LNCaP clone FGC (cell line): Measurements from ENCODE around the gene DYNLL1.
"Not testable (repeated sequence)": the region's sequence is repeated elsewhere in the genome, so short reads cannot be mapped to it uniquely, and the experiment has no call there.

ENCODE experiments used
- DNase-seq: peaks from one replicate; pipeline ENCODE4 v3.0.0-alpha.2; 2011; ENCODE audit warnings: low read depth
- H3K4me3 ChIP-seq: 2 replicates; pipeline ENCODE4 v1.5.1; 2011; ENCODE audit warnings: mild to moderate bottlenecking, low read depth, low read length, control low read depth
- TF ChIP-seq, protein P1 (sequence below): IDR thresholded peaks from 2 replicates; pipeline ENCODE4 v1.5.1; 2012; ENCODE audit warnings: mild to moderate bottlenecking; ENCODE audit not compliant: control insufficient read depth, insufficient read depth; ENCODE audit errors: extremely low read depth

Gene DYNLL1

DNA sequence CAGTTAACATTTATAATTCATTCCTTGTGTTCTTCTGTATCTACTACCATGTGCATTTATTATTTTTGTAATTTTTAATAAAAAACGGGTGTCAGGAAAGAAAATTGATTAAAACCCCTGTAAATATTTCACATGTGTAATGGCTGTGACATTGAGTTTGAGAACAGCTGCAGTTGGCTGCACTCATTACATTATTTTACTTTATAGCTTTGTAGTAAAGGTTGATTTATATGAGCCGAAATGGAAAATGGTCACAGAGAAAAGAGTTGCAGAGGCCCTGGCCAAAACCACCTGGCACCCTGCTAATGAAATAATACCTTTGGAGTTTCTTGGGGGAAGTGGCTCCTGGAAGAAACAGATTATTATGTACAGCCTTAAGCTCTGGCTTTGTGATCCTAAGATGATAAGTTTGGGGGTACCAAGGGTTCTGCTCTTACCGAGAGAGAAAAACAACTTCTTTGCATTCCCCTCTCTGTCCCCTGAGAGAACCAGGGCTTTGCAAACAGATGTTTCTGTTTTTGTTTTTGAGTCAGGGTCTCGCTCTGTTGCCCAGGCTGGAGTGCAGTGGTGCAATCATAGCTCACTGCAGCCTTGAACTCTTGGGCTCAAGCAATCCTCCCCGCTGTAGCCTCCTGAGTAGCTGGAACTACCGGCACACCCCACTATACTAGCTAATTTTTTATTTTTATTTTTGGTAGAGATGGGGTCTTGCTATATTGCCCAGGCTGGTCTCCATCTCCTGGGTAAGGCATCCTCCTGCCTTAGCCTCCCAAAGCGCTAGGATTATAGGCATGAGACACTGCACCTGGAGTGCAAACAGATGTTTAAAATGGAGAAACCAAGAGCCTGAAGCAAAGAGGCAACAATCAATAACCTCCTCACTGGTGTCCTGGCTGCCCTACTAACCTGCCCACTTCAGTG lies 9.7 kb upstream of the DYNLL1 start:
- DNase-seq: no peak
- no peak overlapping the region for H3K4me3 ChIP-seq
- TF ChIP-seq, protein P1, sequence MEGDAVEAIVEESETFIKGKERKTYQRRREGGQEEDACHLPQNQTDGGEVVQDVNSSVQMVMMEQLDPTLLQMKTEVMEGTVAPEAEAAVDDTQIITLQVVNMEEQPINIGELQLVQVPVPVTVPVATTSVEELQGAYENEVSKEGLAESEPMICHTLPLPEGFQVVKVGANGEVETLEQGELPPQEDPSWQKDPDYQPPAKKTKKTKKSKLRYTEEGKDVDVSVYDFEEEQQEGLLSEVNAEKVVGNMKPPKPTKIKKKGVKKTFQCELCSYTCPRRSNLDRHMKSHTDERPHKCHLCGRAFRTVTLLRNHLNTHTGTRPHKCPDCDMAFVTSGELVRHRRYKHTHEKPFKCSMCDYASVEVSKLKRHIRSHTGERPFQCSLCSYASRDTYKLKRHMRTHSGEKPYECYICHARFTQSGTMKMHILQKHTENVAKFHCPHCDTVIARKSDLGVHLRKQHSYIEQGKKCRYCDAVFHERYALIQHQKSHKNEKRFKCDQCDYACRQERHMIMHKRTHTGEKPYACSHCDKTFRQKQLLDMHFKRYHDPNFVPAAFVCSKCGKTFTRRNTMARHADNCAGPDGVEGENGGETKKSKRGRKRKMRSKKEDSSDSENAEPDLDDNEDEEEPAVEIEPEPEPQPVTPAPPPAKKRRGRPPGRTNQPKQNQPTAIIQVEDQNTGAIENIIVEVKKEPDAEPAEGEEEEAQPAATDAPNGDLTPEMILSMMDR: no peak

DNA sequence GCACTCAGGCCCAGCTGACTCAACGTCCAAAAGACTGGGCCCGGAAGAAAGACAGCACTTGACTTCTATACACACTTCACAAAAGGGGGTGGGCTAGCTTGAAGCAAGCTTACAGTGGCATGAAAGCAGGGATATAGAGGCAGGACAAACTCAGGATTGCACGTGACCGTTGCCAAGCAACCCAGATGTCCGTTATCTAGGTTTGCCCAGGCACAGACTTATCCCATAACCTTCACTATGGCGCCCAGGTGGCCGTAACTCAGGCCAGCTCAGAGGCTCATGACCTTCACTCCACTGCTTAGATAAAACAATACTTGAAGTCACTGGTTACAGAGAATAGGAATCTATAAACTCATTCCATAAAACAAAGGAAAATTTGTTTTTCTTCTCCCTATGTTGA lies 8.4 kb upstream of the DYNLL1 start:
- not testable (repeated sequence) for DNase-seq, H3K4me3 ChIP-seq

DNA sequence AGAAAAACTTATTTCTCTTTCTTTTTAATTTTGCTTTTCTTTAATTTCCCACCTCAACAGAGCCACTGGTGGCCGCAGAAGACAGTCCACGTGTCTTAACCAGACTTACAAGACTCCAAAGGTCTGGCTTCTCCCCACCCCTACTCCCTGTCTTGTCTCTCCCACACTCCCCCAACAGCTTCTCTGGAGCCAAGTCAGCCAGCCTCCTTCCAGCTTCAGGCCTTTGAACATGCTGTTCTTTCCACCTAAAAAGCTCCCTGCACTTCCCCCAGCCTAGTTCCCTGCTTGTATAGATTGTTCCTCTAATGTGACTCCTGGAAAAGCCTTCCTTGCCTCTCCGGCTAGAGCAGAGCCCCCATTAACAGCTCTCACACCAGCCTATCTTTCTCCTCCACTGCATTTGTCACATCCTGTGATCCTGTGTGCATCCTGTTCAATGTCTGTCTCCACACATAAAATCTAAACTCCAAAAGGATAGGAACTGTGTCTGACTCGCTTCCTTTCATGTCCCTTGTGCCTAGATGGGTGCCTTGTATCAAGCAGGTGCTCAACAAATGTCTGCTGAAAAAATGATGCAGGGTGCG lies 7.8 kb upstream of the DYNLL1 start:
- TF ChIP-seq, protein P1: no peak
- no peak overlapping the region for H3K4me3 ChIP-seq
- DNase-seq: no peak

DNA sequence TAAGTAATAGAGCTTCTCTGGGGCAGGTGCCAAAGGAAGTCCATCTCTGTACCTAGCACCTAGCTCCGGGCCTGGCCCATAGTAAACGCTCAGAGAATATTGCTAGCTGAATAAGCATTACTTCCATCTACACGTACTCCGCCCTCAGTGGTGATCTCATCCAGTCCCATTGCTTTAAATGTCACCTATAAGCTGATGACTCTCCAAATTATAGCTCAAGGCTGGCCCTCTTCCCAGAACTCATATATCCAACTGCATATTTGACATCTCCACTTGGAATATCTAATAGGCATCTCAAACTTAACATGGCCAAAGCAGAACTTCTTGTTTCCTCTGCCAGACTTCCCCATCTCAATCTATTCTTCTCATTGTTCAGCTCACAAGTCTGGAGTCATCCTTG lies 6.9 kb upstream of the DYNLL1 start:
- TF ChIP-seq, protein P1: no peak
- no peak overlapping the region for H3K4me3 ChIP-seq
- DNase-seq: peak; percentile 92

DNA sequence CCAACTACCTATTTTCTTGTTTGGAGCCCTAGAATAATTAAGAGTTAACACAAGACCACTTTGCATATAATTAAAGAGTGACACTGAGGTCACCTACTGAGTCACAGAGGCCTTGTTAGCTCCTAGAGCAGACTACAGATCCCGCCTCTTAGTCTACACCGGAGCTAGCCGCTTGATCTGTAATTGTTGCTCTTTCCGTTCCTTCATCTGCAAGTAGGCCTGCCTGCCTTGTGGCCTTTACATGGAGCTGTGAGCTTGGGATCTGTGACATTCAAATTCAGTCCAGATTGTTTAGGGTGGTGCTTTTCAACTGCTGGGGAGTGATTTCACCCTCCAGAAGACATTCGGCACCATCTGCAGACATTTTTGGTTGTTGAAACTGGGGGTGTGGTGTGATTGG lies 5.6 kb upstream of the DYNLL1 start:
- TF ChIP-seq, protein P1: no peak
- no peak overlapping the region for H3K4me3 ChIP-seq
- no peak for DNase-seq

DNA sequence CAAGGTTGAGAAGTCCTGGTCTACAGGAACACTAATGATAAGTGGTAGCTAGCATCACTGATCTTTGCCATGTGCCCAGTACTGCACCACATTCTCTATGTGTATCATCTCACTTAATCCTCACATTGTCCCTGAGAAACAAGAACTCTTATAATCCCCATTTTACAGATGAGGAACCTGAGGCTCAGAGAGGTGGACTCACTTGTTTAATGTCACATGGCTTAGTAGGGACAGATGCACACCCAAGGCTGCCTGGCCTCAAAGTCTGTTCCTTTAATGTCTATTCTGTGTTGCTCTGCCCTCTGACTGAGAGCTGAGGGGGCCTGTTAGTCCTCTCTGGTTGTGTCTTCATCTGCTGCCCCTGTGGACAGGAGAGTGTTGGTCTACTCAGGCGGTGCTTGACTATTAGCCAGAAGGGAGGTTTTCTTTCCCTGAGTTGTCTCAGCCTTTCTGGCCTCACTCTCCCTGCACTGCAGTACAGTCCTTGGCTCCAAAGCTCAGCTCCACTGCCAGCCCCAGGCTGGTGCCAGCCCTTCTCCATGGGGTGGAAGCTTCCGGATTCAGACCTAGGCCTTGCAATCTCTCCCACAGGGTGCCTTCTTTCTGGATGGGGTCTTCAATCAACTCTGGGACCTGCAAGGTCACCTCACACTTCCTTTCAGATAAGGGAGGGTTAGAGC lies 4.9 kb upstream of the DYNLL1 start:
- TF ChIP-seq, protein P1: no peak
- DNase-seq: no peak
- H3K4me3 ChIP-seq: no peak overlapping the region

DNA sequence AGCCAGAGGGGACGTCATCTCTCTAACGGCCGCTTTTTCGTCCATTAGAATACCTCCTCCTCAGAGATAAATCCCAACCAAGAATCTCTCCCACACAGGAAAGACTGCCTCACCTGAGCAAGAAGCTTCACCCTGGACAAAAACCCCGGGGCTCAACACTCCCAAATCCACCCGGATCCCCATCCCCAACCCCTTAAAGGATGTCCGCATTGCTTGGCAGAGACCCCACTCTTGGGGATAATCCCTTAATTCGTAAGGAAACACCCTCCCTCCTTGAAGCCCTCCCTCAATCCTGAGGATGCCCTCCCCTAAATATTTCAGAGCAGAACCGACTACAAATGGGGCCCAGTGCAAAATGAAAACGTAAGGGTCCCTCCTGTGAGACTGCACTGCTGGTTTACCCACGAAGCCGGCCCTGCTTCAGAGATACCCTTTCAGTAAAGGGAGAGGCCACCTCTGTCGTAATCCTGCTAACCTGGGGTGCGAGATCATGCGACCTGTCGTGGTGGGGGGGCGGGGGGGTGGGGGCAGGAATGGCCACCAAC lies 655 bp upstream of the DYNLL1 start:
- TF ChIP-seq, protein P1: no peak
- peak overlapping the region; percentile 86 for H3K4me3 ChIP-seq
- DNase-seq: no peak
